DND-41 (cell line): ENCODE measurements around the gene MAP7D1.

ENCODE experiments used
- EZH2 ChIP-seq: IDR thresholded peaks from 3 replicates; pipeline ENCODE4 v1.6.1; 2012; ENCODE audit warnings: borderline replicate concordance, low read depth, mild to moderate bottlenecking, moderate library complexity, low read length, inconsistent platforms; ENCODE audit not compliant: severe bottlenecking
- TF ChIP-seq, protein P1 (sequence below): IDR thresholded peaks from 2 replicates; pipeline ENCODE4 v1.5.1; 2012; ENCODE audit warnings: borderline replicate concordance, low read length, moderate library complexity, mild to moderate bottlenecking; ENCODE audit not compliant: poor library complexity, severe bottlenecking; ENCODE audit errors: extremely low read depth

DNA sequence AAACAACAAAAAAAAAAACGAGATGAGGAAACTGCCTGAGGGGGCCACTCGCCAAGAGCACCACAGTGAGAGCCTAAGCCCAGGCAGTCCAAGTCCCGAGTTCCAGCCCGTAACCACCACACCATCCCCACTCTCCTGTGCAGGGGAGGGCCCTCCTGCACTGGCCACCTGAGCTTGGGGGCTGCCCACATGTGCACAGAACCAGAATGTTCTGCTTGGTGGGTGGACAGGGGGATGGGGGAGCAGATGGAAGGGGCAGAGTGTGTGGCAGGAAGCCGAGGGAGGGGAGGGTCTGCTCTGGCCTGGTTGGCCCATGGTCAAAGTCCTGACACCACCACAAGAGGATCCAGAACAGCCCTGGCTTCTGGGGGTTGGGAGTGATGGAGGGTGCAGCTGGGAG is 49.7 kb upstream of the MAP7D1 start:
- TF ChIP-seq EZH2 = no peak
- TF ChIP-seq, protein P1, sequence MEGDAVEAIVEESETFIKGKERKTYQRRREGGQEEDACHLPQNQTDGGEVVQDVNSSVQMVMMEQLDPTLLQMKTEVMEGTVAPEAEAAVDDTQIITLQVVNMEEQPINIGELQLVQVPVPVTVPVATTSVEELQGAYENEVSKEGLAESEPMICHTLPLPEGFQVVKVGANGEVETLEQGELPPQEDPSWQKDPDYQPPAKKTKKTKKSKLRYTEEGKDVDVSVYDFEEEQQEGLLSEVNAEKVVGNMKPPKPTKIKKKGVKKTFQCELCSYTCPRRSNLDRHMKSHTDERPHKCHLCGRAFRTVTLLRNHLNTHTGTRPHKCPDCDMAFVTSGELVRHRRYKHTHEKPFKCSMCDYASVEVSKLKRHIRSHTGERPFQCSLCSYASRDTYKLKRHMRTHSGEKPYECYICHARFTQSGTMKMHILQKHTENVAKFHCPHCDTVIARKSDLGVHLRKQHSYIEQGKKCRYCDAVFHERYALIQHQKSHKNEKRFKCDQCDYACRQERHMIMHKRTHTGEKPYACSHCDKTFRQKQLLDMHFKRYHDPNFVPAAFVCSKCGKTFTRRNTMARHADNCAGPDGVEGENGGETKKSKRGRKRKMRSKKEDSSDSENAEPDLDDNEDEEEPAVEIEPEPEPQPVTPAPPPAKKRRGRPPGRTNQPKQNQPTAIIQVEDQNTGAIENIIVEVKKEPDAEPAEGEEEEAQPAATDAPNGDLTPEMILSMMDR = no peak
